H9 (cell line): ENCODE results near the gene NFE2L2. TPM values are rescaled to one million over a fixed set of nuclear protein-coding genes. Genes with fewer than 3 reads are reported as not detected.

ENCODE experiments used
- DNase-seq: peaks from one replicate; pipeline ENCODE4 v3.0.0-alpha.2; 2017
- H2AFZ ChIP-seq: one replicate; pipeline ENCODE4 v1.6.1; 2013; ENCODE audit warnings: mild to moderate bottlenecking, low read length, control low read depth, moderate library complexity
- H2AK5ac ChIP-seq: 2 replicates; pipeline ENCODE4 v1.6.1; 2013; ENCODE audit warnings: low read length, control low read depth, mixed read lengths; ENCODE audit not compliant: insufficient read length
- H2BK120ac ChIP-seq: one replicate; pipeline ENCODE4 v1.6.1; 2013; ENCODE audit warnings: low read depth, mild to moderate bottlenecking, low read length, control low read depth, inconsistent platforms; ENCODE audit not compliant: poor library complexity, severe bottlenecking
- H2BK12ac ChIP-seq: 2 replicates; pipeline ENCODE4 v1.6.1; 2013; ENCODE audit warnings: low read length, control low read depth, mixed read lengths, low read depth; ENCODE audit not compliant: insufficient read length
- H2BK15ac ChIP-seq: 2 replicates; pipeline ENCODE4 v1.6.1; 2013; ENCODE audit warnings: low read depth, low read length, control low read depth
- H2BK20ac ChIP-seq: one replicate; pipeline ENCODE4 v1.6.1; 2013; ENCODE audit warnings: low read depth, mild to moderate bottlenecking, low read length, control low read depth, inconsistent platforms; ENCODE audit not compliant: poor library complexity, severe bottlenecking
- H2BK5ac ChIP-seq: 2 replicates; pipeline ENCODE4 v1.6.1; 2013; ENCODE audit warnings: low read length, control low read depth, mixed read lengths; ENCODE audit not compliant: insufficient read length
- H3K14ac ChIP-seq: 2 replicates; pipeline ENCODE4 v1.6.1; 2013; ENCODE audit warnings: low read length, control low read depth; ENCODE audit not compliant: insufficient read depth
- H3K18ac ChIP-seq: 2 replicates; pipeline ENCODE4 v1.6.1; 2013; ENCODE audit warnings: low read depth, mild to moderate bottlenecking, mixed read lengths, low read length, control low read depth; ENCODE audit not compliant: insufficient read length
- H3K23ac ChIP-seq: 2 replicates; pipeline ENCODE4 v1.6.1; 2013; ENCODE audit warnings: low read length, control low read depth, mixed read lengths, low read depth; ENCODE audit not compliant: insufficient read length
- H3K23me2 ChIP-seq: 2 replicates; pipeline ENCODE4 v1.6.1; 2013; ENCODE audit warnings: low read depth, mild to moderate bottlenecking, mixed read lengths, low read length, control low read depth; ENCODE audit not compliant: insufficient read length, poor library complexity, severe bottlenecking
- H3K27ac ChIP-seq: 2 replicates; pipeline ENCODE4 v1.5.1; 2013; ENCODE audit warnings: low read length, control low read depth, mixed read lengths, low read depth; ENCODE audit not compliant: insufficient read length
- H3K27me3 ChIP-seq: 2 replicates; pipeline ENCODE4 v1.6.1; 2013; ENCODE audit warnings: low read length, control low read depth, inconsistent platforms; ENCODE audit not compliant: insufficient read depth
- H3K4ac ChIP-seq: 2 replicates; pipeline ENCODE4 v1.6.1; 2013; ENCODE audit warnings: low read depth, mild to moderate bottlenecking, control low read depth, inconsistent platforms, low read length, moderate library complexity
- H3K4me1 ChIP-seq: 2 replicates; pipeline ENCODE4 v1.6.1; 2013; ENCODE audit warnings: low read length, control low read depth, inconsistent platforms; ENCODE audit not compliant: insufficient read depth
- H3K4me2 ChIP-seq: 2 replicates; pipeline ENCODE4 v1.6.1; 2013; ENCODE audit warnings: low read length, control low read depth, mixed read lengths; ENCODE audit not compliant: insufficient read length, insufficient read depth
- H3K56ac ChIP-seq: 2 replicates; pipeline ENCODE4 v1.6.1; 2013; ENCODE audit warnings: low read depth, mild to moderate bottlenecking, mixed read lengths, low read length, control low read depth; ENCODE audit not compliant: insufficient read length
- H3K79me1 ChIP-seq: 2 replicates; pipeline ENCODE4 v1.6.1; 2013; ENCODE audit warnings: low read depth, mild to moderate bottlenecking, moderate library complexity, low read length, control low read depth, inconsistent platforms; ENCODE audit not compliant: insufficient read depth, poor library complexity, severe bottlenecking
- H3K79me2 ChIP-seq: 2 replicates; pipeline ENCODE4 v1.6.1; 2013; ENCODE audit warnings: low read length, control low read depth, inconsistent platforms; ENCODE audit not compliant: insufficient read depth
- H3K9ac ChIP-seq: 2 replicates; pipeline ENCODE4 v1.6.1; 2013; ENCODE audit warnings: low read length, control low read depth, mixed read lengths; ENCODE audit not compliant: insufficient read length; ENCODE audit errors: extremely low read depth
- H3K9me3 ChIP-seq: one replicate; pipeline ENCODE4 v1.6.1; 2013; ENCODE audit warnings: low read depth, low read length, inconsistent platforms; ENCODE audit not compliant: control insufficient read depth
- H3T11ph ChIP-seq: one replicate; pipeline ENCODE4 v1.6.1; 2013; ENCODE audit warnings: mild to moderate bottlenecking, low read length, control low read depth, inconsistent platforms
- H4K20me1 ChIP-seq: one replicate; pipeline ENCODE4 v1.6.1; 2013; ENCODE audit not compliant: control insufficient read depth, insufficient read length, insufficient read depth
- H4K5ac ChIP-seq: 2 replicates; pipeline ENCODE4 v1.6.1; 2013; ENCODE audit warnings: low read depth, mild to moderate bottlenecking, mixed read lengths, low read length, control low read depth; ENCODE audit not compliant: insufficient read length
- H4K8ac ChIP-seq: replicated peaks from 2 replicates; pipeline ENCODE4 v1.6.1; 2013; ENCODE audit warnings: low read length, control low read depth, mixed read lengths, low read depth; ENCODE audit not compliant: insufficient read length
- H4K91ac ChIP-seq: 2 replicates; pipeline ENCODE4 v1.6.1; 2013; ENCODE audit warnings: low read depth, mild to moderate bottlenecking, moderate library complexity, mixed read lengths, low read length, control low read depth; ENCODE audit not compliant: insufficient read length
- H3K27ac Mint-ChIP-seq, 3 experiments: 2 replicates in 2 of 3; 3 replicates in 1 of 3; pipeline ENCODE4 v1.8.0; 2020 to 2021; ENCODE audit warnings: mixed read lengths in 3 of 3, mild to moderate bottlenecking in 1 of 3, moderate library complexity in 1 of 3
- H3K27me3 Mint-ChIP-seq: 2 replicates; pipeline ENCODE4 v1.8.0; 2021; ENCODE audit warnings: low read depth, mild to moderate bottlenecking, moderate library complexity, mixed read lengths
- H3K36me3 Mint-ChIP-seq, 3 experiments: 2 replicates in 2 of 3; 3 replicates in 1 of 3; pipeline ENCODE4 v1.8.0; 2020 to 2021; ENCODE audit warnings: low read depth in 3 of 3, mixed read lengths in 3 of 3; ENCODE audit not compliant: insufficient read depth in 1 of 3
- H3K4me1 Mint-ChIP-seq, 2 experiments: 2 replicates each; pipeline ENCODE4 v1.8.0; 2020; ENCODE audit warnings: mixed read lengths in 2 of 2
- H3K4me3 Mint-ChIP-seq, 2 experiments: 2 replicates in 1 of 2; 3 replicates in 1 of 2; pipeline ENCODE4 v1.8.0; 2020 to 2021; ENCODE audit warnings: mild to moderate bottlenecking in 2 of 2, mixed read lengths in 2 of 2, moderate library complexity in 1 of 2
- H3K9me3 Mint-ChIP-seq, 2 experiments: 2 replicates in 1 of 2; 3 replicates in 1 of 2; pipeline ENCODE4 v1.8.0; 2020; ENCODE audit warnings: mild to moderate bottlenecking in 2 of 2, mixed read lengths in 2 of 2, moderate library complexity in 1 of 2
- WGBS: extraction: QIAGEN DNeasy Blood & Tissue Kit; methylation state at CpG from one replicate; pipeline ENCODE4 v1.1.7; 2013; ENCODE audit warnings: missing lambda C conversion rate, low lambda C conversion rate, mixed read lengths; ENCODE audit not compliant: insufficient read length; ENCODE audit errors: extremely low coverage; 5-methylcytosine and 5-hydroxymethylcytosine counted together
- total RNA-seq: library from RNA; stranded (reverse); gene quantifications from 2 replicates; pipeline ENCODE4 v1.2.1, GENCODE V29; 2021
- TF ChIP-seq, protein P1 (sequence below): fragments of 200-600 bp; sonication (generic); conservative IDR thresholded peaks from 3 replicates; pipeline ENCODE4 v1.8.0; 2021; ENCODE audit warnings: antibody characterized with exemption, mild to moderate bottlenecking

The NFE2L2 gene
- total RNA-seq, 1 experiment from 2014 or later = 42.5 TPM

DNA sequence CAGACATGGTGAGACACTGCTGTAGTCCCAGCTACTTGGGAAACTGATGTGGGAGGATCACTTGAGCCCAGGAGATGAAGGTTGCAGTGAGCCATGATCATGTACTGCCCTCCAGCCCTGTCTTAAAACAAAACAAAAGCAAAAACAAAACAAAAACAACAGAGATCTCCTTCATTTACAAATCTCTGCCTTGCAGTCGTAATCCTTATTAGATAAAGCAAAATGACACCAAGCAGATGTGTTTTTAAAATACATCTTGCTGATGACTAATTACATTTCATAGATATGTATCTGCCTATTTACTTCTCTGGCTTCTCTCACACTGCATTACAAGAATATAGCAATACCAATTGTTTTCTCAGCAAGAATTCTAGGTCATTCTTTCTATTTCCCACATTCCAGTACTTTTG lies 22.8 kb downstream of the NFE2L2 start:
- Histone ChIP-seq H3K23me2 (no peaks in the 10 kb centered on the region), H3K79me2 (peaks cover 30% of the 10 kb centered on the region; the same call in 1 of the 2 replicates), H3K79me1 (peaks cover 7% of the 10 kb centered on the region), H4K91ac (no peak overlapping the region), H3K4me1 (peaks cover 12% of the 10 kb centered on the region; the same call in 1 of the 2 replicates), H3K9me3 (no peaks in the 10 kb centered on the region), H3K14ac (no peak overlapping the region), H2BK12ac (no peak overlapping the region), H4K8ac (no peak overlapping the region), H2BK20ac (no peak overlapping the region), H3T11ph (no peak overlapping the region), H2BK120ac (no peak overlapping the region), H2AFZ (no peak overlapping the region), H3K56ac (no peak overlapping the region), H4K5ac (no peak overlapping the region), H3K9ac (no peak overlapping the region), H3K4me2 (no peak overlapping the region), H4K20me1 (peaks cover 2% of the 10 kb centered on the region), H3K18ac (no peak overlapping the region), H2BK5ac (no peak overlapping the region), H2BK15ac (no peak overlapping the region), H3K27ac (no peak overlapping the region), H2AK5ac (no peak overlapping the region), H3K4ac (no peak overlapping the region), H3K23ac (no peak overlapping the region), H3K27me3 (no peaks in the 10 kb centered on the region)
- TF ChIP-seq, protein P1, sequence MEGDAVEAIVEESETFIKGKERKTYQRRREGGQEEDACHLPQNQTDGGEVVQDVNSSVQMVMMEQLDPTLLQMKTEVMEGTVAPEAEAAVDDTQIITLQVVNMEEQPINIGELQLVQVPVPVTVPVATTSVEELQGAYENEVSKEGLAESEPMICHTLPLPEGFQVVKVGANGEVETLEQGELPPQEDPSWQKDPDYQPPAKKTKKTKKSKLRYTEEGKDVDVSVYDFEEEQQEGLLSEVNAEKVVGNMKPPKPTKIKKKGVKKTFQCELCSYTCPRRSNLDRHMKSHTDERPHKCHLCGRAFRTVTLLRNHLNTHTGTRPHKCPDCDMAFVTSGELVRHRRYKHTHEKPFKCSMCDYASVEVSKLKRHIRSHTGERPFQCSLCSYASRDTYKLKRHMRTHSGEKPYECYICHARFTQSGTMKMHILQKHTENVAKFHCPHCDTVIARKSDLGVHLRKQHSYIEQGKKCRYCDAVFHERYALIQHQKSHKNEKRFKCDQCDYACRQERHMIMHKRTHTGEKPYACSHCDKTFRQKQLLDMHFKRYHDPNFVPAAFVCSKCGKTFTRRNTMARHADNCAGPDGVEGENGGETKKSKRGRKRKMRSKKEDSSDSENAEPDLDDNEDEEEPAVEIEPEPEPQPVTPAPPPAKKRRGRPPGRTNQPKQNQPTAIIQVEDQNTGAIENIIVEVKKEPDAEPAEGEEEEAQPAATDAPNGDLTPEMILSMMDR = no peak
- H3K4me1 Mint-ChIP-seq = peaks cover 51 to 54% of the 10 kb centered on the region in 2 experiments
- no peaks in the 10 kb centered on the region for H3K27me3 Mint-ChIP-seq
- peak overlapping the region; percentile 44 to 77 (median 55); a peak in 4 of 7 replicates for H3K27ac Mint-ChIP-seq
- H3K4me3 Mint-ChIP-seq = no peak overlapping the region
- H3K9me3 Mint-ChIP-seq = no peaks in the 10 kb centered on the region
- no peak for DNase-seq
- WGBS = no CpG with 5 or more reads among the region's 1 CpG
- H3K36me3 Mint-ChIP-seq = no peaks in the 10 kb centered on the region; a peak in 3 of 7 replicates
